Right lobe of liver (tissue), 4 donors: ENCODE results near the gene CHAD.

Experiments used
- POLR2A ChIP-seq: fragments of 450-650 bp; IDR thresholded peaks from one replicate; pipeline ENCODE4 v1.6.1; 2017; ENCODE audit warnings: antibody characterized with exemption, mild to moderate bottlenecking
- TF ChIP-seq, protein P1 (sequence below), 4 donors: fragments of 200-600 bp in 3 of 4; fragments of 450-650 bp in 1 of 4; IDR thresholded peaks; one replicate each; pipeline versions ENCODE4 v1.5.1 to v1.8.0; 2016 to 2022; ENCODE audit warnings: antibody characterized with exemption in 4 of 4, mild to moderate bottlenecking in 2 of 4
- donor health status: DM: no; HTN: no; CAD: no.
- donor health status: DM: no; HTN: no; CAD: no.
- donor health status: DM: no; HTN: yes; CAD: no.

DNA sequence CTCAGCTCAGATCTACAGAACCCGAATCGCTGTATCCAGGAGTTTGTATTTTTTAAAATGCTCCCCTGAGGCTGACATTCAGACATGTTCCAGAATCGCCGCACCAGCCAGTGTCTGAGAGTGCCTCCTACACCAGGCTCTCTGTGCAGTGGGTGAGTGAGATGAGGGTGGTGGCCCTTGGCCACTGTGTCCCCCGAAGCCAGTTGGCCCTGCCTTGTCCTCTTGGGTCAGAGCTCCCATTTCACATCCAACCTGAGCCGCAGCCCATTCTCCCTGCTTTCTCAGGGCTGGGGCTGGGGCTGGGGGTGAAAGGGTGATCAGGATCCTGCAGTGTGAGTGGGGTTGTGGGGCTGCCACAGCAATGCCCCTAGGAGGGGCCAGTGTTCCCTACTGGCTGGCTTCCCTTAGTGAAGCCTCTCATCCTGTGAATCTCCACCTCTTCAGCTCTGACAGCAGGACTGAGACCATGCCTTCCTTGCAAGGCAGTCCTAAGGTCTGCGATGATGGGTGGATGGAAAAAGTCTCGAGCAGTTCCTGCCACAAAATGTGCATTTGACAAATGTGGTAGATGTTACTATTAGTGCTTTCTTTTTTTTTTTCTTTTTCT is 26.6 kb upstream of the CHAD start:
- TF ChIP-seq, protein P1, sequence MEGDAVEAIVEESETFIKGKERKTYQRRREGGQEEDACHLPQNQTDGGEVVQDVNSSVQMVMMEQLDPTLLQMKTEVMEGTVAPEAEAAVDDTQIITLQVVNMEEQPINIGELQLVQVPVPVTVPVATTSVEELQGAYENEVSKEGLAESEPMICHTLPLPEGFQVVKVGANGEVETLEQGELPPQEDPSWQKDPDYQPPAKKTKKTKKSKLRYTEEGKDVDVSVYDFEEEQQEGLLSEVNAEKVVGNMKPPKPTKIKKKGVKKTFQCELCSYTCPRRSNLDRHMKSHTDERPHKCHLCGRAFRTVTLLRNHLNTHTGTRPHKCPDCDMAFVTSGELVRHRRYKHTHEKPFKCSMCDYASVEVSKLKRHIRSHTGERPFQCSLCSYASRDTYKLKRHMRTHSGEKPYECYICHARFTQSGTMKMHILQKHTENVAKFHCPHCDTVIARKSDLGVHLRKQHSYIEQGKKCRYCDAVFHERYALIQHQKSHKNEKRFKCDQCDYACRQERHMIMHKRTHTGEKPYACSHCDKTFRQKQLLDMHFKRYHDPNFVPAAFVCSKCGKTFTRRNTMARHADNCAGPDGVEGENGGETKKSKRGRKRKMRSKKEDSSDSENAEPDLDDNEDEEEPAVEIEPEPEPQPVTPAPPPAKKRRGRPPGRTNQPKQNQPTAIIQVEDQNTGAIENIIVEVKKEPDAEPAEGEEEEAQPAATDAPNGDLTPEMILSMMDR (IDR thresholded peaks at IDR 0.05) = no peak
- TF ChIP-seq POLR2A = no peak
